CD4-positive, alpha-beta memory T cell (primary cell): ENCODE results near the gene RBM4. TPM values are rescaled to one million over a fixed set of nuclear protein-coding genes. Genes with fewer than 3 reads are reported as not detected.
A peak's percentile ranks its signal among the peaks of the same experiment; 100 is the strongest.

Source experiments
- CTCF ChIA-PET: fragments of 350-600 bp; sonication (Branson Sonifier 250); formaldehyde crosslinking; loops from one replicate; lab custom pipeline; 2021; ENCODE audit warnings: inconsistent platforms; ENCODE audit not compliant: partially characterized antibody; lab: Charles Lee
- POLR2A ChIA-PET: fragments of 350-600 bp; sonication (Branson Sonifier 250); formaldehyde crosslinking; loops from one replicate; lab custom pipeline; 2021; ENCODE audit not compliant: partially characterized antibody; lab: Charles Lee
- DNase-seq, 5 donors: peaks; one replicate each; pipeline versions ENCODE4 v3.0.0 to v3.0.0-alpha.2; 2020 to 2022; ENCODE audit warnings: mixed read lengths in 1 of 5
- H3K27ac ChIP-seq: one replicate; pipeline ENCODE4 v1.7.0; 2013; ENCODE audit warnings: low read depth, low read length
- H3K27me3 ChIP-seq: 2 replicates; pipeline ENCODE4 v1.7.0; 2013; ENCODE audit warnings: mild to moderate bottlenecking, low read length, moderate library complexity; ENCODE audit not compliant: insufficient read depth
- H3K36me3 ChIP-seq: 2 replicates; pipeline ENCODE4 v1.7.0; 2013; ENCODE audit warnings: mild to moderate bottlenecking, low read length, moderate library complexity; ENCODE audit not compliant: insufficient read depth
- H3K4me1 ChIP-seq: 2 replicates; pipeline ENCODE4 v1.7.0; 2013; ENCODE audit warnings: mild to moderate bottlenecking, low read length, moderate library complexity; ENCODE audit not compliant: insufficient read depth
- H3K4me3 ChIP-seq, 2 donors: one replicate each; pipeline ENCODE4 v1.7.0; 2013; ENCODE audit warnings: low read length in 2 of 2, mild to moderate bottlenecking in 1 of 2
- H3K9me3 ChIP-seq, 2 donors: one replicate each; pipeline ENCODE4 v1.7.0; 2013; ENCODE audit warnings: low read length in 2 of 2, control low read depth in 1 of 2; ENCODE audit not compliant: control insufficient read depth in 1 of 2
- H3K27ac Mint-ChIP-seq, 7 donors: one replicate each; pipeline ENCODE4 v1.8.0; 2020 to 2021; ENCODE audit warnings: mixed read lengths in 7 of 7, mild to moderate bottlenecking in 6 of 7, inconsistent platforms in 3 of 7, moderate library complexity in 3 of 7
- H3K27me3 Mint-ChIP-seq, 2 donors: one replicate each; pipeline ENCODE4 v1.8.0; 2020 to 2021; ENCODE audit warnings: mixed read lengths in 2 of 2
- H3K36me3 Mint-ChIP-seq, 2 donors: one replicate each; pipeline ENCODE4 v1.8.0; 2020 to 2021; ENCODE audit warnings: mixed read lengths in 2 of 2, inconsistent platforms in 1 of 2, mild to moderate bottlenecking in 1 of 2
- H3K4me1 Mint-ChIP-seq, 4 donors: one replicate each; pipeline ENCODE4 v1.8.0; 2020 to 2021; ENCODE audit warnings: mixed read lengths in 4 of 4, mild to moderate bottlenecking in 1 of 4
- H3K4me3 Mint-ChIP-seq, 8 donors: one replicate each; pipeline ENCODE4 v1.8.0; 2020 to 2021; ENCODE audit warnings: mixed read lengths in 8 of 8, mild to moderate bottlenecking in 7 of 8, moderate library complexity in 6 of 8, inconsistent platforms in 3 of 8
- H3K9me3 Mint-ChIP-seq, 8 donors: one replicate each; pipeline ENCODE4 v1.8.0; 2020 to 2021; ENCODE audit warnings: mixed read lengths in 8 of 8, mild to moderate bottlenecking in 5 of 8, inconsistent platforms in 3 of 8, moderate library complexity in 1 of 8
- intact Hi-C: fragments of 100-400 bp; cut with micrococcal nuclease; formaldehyde crosslinking; loops from one replicate; pipeline ENCODE4 v1.15.1; 2023
- polyA plus RNA-seq, 2 donors: library from polyadenylated mRNA; unstranded; fragments of 300-500 nt; fragmentation: Illumina TruSeq; gene quantifications; one replicate each; pipeline ENCODE4 v1.2.3, GENCODE V29; 2021
- total RNA-seq, 2 experiments: library from RNA; stranded (reverse); gene quantifications; one replicate each; pipeline ENCODE4 v1.2.3, GENCODE V29; 2021

RBM4 gene
- total and polyA plus RNA-seq, 4 experiments from 2014 or later = 183 to 231 (median 201) TPM

GRCh38 chr11:66685276-66686099 is 47.0 kb downstream of the RBM4 start:
- ChIA-PET POLR2A (no interaction called here), CTCF (interaction anchor here (1.0 to 1.7 kb wide), 2 partner anchors 8 to 106 kb away, joined by 4 to 5 read pairs; partner anchors contain the start of gene RBM4B)
- Histone ChIP-seq H3K27ac (no peak overlapping the region), H3K4me3 (no peak overlapping the region), H3K36me3 (no peaks in the 10 kb centered on the region), H3K9me3 (no peaks in the 10 kb centered on the region), H3K27me3 (no peaks in the 10 kb centered on the region), H3K4me1 (no peaks in the 10 kb centered on the region)
- no peak overlapping the region for H3K27ac Mint-ChIP-seq
- no peaks in the 10 kb centered on the region for H3K4me1 Mint-ChIP-seq
- H3K36me3 Mint-ChIP-seq = no peaks in the 10 kb centered on the region
- no peaks in the 10 kb centered on the region for H3K9me3 Mint-ChIP-seq
- no peak for DNase-seq
- no peak overlapping the region for H3K4me3 Mint-ChIP-seq
- H3K27me3 Mint-ChIP-seq = peaks cover 0 to 2% of the 10 kb centered on the region in 2 donors
- intact Hi-C loops = no loop called here

GRCh38 chr11:66686100-66686785 is 47.7 kb downstream of the RBM4 start:
- H3K9me3 ChIP-seq = no peaks in the 10 kb centered on the region
- POLR2A ChIA-PET = no interaction called here
- H3K27ac ChIP-seq = no peak overlapping the region
- Mint-ChIP-seq H3K27ac (no peak overlapping the region), H3K27me3 (peaks cover 0 to 2% of the 10 kb centered on the region in 2 donors), H3K9me3 (no peaks in the 10 kb centered on the region), H3K4me1 (no peaks in the 10 kb centered on the region), H3K36me3 (no peaks in the 10 kb centered on the region), H3K4me3 (no peak overlapping the region)
- no peak for DNase-seq
- no peaks in the 10 kb centered on the region for H3K36me3 ChIP-seq
- CTCF ChIA-PET = interaction anchor here (1.0 to 1.7 kb wide), 2 partner anchors 9 to 107 kb away, joined by 4 to 5 read pairs; partner anchors contain the start of gene RBM4B
- intact Hi-C loops = no loop called here
- H3K4me3 ChIP-seq = no peak overlapping the region
- H3K4me1 ChIP-seq = no peaks in the 10 kb centered on the region
- H3K27me3 ChIP-seq = no peaks in the 10 kb centered on the region

GRCh38 chr11:66686801-66687750 is 48.6 kb downstream of the RBM4 start:
- Histone ChIP-seq H3K9me3 (no peaks in the 10 kb centered on the region), H3K4me1 (no peaks in the 10 kb centered on the region), H3K36me3 (no peaks in the 10 kb centered on the region), H3K4me3 (no peak overlapping the region), H3K27me3 (no peaks in the 10 kb centered on the region), H3K27ac (no peak overlapping the region)
- intact Hi-C loops = no loop called here
- DNase-seq = no peak
- ChIA-PET POLR2A (no interaction called here), CTCF (interaction anchor here (1.7 to 1.8 kb wide), 2 partner anchors 10 to 108 kb away, joined by 5 read pairs; partner anchors contain the start of gene RBM4B)
- no peaks in the 10 kb centered on the region for H3K9me3 Mint-ChIP-seq
- no peak overlapping the region for H3K27ac Mint-ChIP-seq
- H3K4me3 Mint-ChIP-seq = no peak overlapping the region
- no peaks in the 10 kb centered on the region for H3K4me1 Mint-ChIP-seq
- peaks cover 0 to 2% of the 10 kb centered on the region in 2 donors for H3K27me3 Mint-ChIP-seq
- no peaks in the 10 kb centered on the region for H3K36me3 Mint-ChIP-seq

- no peak for DNase-seq
- Mint-ChIP-seq H3K4me1 (no peaks in the 10 kb centered on the region), H3K27me3 (peaks cover 0 to 2% of the 10 kb centered on the region in 2 donors), H3K27ac (no peak overlapping the region), H3K9me3 (no peaks in the 10 kb centered on the region), H3K4me3 (no peak overlapping the region), H3K36me3 (no peaks in the 10 kb centered on the region)
- CTCF ChIA-PET = interaction anchor here (1.8 kb wide), 1 partner anchor 11 kb away, joined by 5 read pairs; the partner anchor contains the start of gene RBM4B
- Histone ChIP-seq H3K36me3 (no peaks in the 10 kb centered on the region), H3K9me3 (no peaks in the 10 kb centered on the region), H3K4me3 (no peak overlapping the region), H3K27me3 (no peaks in the 10 kb centered on the region), H3K4me1 (no peaks in the 10 kb centered on the region), H3K27ac (no peak overlapping the region)
- intact Hi-C loops = no loop called here
- POLR2A ChIA-PET = no interaction called here
Observed at GRCh38 chr11:66687831-66688281, 49.4 kb downstream of the RBM4 start.

GRCh38 chr11:66688561-66689534 is 50.3 kb downstream of the RBM4 start:
- H3K9me3 ChIP-seq = no peaks in the 10 kb centered on the region
- Mint-ChIP-seq H3K4me3 (no peak overlapping the region), H3K36me3 (no peaks in the 10 kb centered on the region), H3K9me3 (no peaks in the 10 kb centered on the region), H3K27me3 (peaks cover 2% of the 10 kb centered on the region in 2 donors), H3K4me1 (no peaks in the 10 kb centered on the region), H3K27ac (peak overlapping the region in 1 of 7 donors; percentile 41)
- no peak overlapping the region for H3K4me3 ChIP-seq
- no peak for DNase-seq
- no peaks in the 10 kb centered on the region for H3K36me3 ChIP-seq
- intact Hi-C loops = no loop called here
- no peaks in the 10 kb centered on the region for H3K27me3 ChIP-seq
- H3K27ac ChIP-seq = no peak overlapping the region
- ChIA-PET POLR2A (no interaction called here), CTCF (interaction anchor here (1.2 to 1.8 kb wide), 2 partner anchors 12 to 149 kb away, joined by 3 to 5 read pairs; partner anchors contain the start of gene RBM4B)
- H3K4me1 ChIP-seq = no peaks in the 10 kb centered on the region
